ENCODE results near the gene ZNF653.
A peak's percentile ranks its signal among the peaks of the same experiment; 100 is the strongest.

ZNF653 gene

DNA sequence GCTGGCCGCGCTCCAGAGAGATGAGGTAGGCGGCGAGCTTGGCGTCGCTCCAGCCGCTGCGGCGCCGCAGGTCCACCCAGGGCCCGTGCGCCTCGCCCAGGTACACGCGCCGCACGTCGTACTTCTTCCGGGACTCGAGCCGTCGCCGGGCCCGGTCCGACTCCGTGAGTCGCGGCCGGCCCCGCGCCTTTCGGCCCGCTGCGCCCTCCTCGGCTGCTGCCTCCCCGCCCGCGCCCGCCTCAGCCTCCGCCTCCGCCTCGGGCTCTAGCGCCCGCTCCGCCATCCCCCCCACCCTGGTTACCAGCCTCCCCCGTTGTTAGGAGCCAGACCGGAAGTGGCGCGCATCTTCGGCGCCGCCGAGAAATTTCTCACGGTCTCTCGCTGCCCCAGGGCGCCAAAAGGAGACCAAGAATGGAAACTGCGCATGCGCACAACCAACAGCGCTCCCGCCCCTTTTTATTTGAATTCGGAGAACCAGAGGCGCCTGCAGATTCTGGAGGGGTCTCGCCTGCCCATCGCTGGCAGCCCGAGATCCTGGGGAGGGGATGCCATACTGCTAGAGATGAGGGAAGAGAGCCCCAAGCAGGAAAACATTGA lies at the start of gene ZNF653:
Gene ZNF653 (minus strand): TSS at position 336 of the 597 bp plus-strand sequence. CDS start 53 bp downstream, at position 283.
- DNase-seq (ENCODE audit: low read depth, low spot score) = peak; percentile 90

DNA sequence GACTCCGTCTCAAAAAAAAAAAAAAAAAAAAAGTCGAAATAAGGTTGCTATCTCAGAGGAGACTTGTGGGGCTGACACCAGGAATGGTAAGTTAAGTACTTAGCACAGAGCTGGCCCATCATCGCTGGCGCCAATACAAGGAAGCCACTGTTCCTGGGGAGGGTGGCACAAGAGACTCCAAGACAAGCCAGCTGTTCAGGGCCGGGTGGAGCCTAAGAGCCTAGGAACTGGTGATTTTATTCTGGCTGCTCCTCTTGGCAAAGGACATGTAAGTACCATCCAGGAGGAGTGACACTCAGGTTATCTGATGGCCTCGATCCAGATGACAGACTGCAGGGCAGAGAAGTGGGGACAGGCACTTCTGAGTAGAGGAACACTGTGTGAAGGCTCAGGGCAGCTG lies 49.6 kb upstream of the ZNF653 start:
- DNase-seq (ENCODE audit: low read depth, low spot score) = no peak

GRCh38 chr19:11554160-11554559 lies 48.5 kb upstream of the ZNF653 start:
- no peak for DNase-seq (ENCODE audit: low read depth, low spot score)

DNA sequence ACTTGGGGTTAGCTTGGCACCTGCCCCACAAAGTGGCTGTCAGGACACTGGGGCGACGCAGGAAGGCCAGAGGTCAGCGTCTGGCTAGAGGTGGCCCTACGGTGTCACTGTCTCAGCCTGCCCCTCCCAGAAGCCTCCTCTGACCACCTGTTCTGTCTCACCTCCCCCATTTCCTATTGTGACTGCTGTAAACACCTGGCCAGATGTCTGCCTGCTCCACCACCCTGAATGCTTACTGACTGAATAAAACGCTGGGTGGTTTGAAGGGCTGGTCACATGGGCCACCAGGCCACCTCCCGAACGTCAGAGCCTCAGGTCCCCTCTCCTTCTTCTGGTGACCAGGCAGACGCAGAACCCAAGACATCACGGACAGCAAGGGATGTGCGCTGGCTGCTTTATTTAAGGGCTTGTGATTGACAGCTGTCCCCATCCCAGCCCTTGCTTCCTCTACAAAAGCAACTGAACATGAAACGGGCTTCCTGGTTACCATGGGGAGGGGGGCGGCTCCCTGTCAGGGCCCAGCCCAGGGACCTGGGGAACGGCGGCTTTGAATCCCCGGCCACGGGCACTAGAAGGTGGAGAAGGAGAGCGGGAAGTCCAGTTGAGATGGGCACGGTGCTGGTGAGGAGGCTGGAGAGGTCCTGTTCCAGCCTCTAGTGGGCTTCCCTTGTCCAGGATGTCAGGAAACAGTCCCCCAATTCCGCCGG lies 47.2 kb upstream of the ZNF653 start:
- DNase-seq (ENCODE audit: low read depth, low spot score) = no peak

- no peak for DNase-seq (ENCODE audit: low read depth, low spot score)
These were observed 46.1 kb upstream of the ZNF653 start for GRCh38 chr19:11551603-11552235.

DNA sequence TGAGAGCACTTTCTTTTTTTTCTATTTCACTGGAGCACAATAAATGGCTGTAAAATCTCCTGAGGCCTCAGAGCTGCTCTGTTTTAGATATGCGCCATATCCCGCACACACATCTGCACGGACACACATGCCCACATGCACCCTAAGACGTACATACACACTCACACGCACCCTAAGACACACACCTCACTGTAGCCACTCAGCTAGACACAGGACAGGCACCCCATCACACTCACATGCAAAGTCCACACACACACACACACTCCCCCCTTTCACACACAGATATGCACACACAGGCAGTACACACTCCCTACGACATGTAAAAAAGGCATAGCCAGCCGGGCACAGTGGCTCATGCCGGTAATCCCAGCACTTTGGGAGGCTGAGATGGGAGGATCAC lies 44.6 kb upstream of the ZNF653 start:
- DNase-seq (ENCODE audit: low read depth, low spot score) = no peak

- DNase-seq (ENCODE audit: low read depth, low spot score) = no peak
These were observed 43.8 kb upstream of the ZNF653 start for GRCh38 chr19:11549386-11549953.

DNA sequence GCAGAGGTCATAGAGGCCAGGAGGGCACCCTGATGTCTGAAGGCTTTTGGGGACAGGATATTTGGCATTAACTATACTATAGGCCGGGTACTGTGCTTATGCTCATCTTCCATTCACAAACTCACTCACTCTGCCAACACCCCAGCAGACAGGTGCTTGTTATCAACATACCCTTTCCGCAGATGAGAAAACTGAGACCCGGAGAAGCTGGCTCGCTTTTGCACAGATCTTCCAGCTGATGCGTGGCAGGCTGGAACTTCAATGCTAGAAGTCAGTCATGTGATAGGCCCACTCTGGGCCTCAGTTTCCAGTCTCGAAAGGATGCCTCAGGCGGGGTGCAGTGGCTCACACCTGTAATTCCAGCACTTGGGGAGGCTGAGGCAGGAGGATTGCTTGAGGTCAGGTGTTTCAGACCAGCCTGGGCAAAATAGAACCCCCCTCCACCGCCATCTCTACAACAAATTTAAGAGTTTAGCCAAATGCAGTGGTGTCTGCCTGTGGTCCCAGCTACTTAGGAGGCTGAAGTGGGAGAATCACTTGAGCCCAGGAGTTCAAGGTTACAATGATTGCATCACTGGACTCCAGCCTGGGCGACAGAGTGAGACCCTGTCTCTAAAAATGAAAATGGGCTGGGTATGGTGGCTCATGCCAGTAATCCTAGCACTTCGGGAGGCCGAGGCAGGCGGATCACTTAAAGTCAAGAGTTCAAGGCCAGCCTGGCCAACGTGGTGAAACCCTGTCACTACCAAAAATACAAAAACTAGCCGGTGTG lies 42.5 kb upstream of the ZNF653 start:
- DNase-seq (ENCODE audit: low read depth, low spot score) = no peak

GRCh38 chr19:11541238-11541637 lies 35.6 kb upstream of the ZNF653 start:
- no peak for DNase-seq (ENCODE audit: low read depth, low spot score)

DNA sequence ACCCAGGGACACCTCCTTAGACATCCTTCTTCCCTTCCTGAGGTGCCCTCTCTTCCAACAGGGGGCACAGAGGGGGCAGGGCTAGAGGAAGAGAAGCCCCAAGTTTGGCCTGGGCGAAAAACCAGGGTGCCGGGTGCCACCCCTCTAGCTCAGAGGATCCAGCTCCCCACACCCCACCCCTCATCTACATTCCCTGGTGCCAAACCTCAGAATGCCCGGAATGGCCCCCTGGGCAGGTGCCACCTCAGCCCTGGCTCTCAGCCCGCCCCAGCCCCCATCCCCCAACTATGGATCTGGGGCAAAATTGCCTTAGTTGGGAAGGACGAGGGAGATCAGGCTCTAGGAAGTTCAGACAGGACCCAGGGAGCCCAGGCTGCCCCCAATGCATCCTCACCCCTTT lies 35.0 kb upstream of the ZNF653 start:
- no peak for DNase-seq (ENCODE audit: low read depth, low spot score)

DNA sequence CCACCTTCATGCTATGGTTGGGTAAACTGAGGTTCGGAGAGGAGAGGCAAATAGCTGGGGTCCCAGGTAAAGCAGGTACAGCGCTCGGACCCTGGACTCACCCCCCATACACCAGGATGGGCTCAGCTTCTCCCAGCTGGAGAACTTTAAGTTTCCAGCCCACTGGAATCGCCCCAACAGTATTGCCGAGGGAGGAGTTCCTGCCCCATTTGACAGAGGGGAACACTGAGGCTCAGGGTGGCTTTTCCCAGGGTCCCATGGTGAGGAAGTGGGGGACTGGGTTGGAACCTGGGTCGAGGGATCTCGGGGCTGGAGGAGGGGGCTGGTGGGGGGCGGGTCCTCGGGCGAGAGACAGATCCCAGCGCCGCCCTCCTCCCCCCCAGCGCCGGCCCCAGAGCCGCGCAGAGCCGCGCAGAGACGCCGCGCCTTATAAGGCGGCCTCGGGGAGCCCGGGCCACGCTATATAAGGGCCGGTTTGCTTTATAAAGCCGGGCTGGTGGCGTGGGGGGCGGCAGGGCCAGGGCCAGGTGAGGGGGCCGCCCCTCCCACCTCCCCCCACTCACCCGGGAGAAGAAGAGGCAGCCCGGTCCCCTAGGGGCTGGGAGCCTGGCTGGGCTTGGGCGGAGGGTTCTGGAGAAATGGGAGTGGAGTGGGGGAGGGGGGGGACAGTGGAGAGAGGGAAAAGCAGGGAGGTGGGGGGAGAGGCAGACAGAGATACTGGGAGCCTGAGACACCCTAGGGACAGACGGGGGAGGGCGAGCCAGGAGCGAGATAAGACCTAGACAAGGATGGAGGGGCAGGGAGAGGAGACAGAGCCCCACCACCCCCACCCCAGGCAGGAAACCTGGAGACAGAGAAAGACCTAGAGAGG lies 34.1 kb upstream of the ZNF653 start:
- no peak for DNase-seq (ENCODE audit: low read depth, low spot score)

DNA sequence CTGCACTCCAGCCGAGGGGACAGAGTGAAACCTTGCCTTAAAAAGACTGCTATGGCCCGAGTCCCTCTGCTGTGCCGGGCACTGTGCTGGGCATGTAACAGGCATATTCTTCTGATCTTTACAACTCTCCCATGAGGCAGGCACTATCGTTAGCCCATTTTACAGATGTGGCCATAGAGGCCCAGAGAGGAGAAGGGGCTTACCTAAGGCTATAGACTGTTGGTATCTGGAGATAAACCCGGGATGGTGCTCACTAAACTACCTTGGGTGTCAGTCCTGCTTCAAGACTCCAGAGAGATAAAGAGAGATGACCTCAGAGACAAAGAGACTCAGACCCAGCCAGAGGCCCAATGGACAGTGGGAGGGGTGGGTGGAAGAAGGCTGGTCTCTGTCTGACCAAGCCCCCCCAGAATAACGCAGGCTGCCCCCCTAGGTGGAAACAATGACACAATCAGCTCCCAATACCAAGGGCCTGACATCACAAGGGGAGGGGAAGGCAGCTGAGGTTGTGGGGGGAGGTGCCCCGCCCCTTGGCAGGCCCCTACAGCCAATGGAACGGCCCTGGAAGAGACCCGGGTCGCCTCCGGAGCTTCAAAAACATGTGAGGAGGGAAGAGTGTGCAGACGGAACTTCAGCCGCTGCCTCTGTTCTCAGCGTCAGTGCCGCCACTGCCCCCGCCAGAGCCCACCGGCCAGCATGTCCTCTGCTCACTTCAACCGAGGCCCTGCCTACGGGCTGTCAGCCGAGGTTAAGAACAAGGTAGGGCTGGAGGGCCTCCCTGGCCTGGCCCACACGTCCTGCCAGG lies 32.8 kb upstream of the ZNF653 start, which contains the start of gene CNN1:
Gene CNN1 (plus strand): TSS at position 620 of the 805 bp plus-strand sequence. CDS start 77 bp downstream, at position 697.
- DNase-seq (ENCODE audit: low read depth, low spot score) = no peak

DNA sequence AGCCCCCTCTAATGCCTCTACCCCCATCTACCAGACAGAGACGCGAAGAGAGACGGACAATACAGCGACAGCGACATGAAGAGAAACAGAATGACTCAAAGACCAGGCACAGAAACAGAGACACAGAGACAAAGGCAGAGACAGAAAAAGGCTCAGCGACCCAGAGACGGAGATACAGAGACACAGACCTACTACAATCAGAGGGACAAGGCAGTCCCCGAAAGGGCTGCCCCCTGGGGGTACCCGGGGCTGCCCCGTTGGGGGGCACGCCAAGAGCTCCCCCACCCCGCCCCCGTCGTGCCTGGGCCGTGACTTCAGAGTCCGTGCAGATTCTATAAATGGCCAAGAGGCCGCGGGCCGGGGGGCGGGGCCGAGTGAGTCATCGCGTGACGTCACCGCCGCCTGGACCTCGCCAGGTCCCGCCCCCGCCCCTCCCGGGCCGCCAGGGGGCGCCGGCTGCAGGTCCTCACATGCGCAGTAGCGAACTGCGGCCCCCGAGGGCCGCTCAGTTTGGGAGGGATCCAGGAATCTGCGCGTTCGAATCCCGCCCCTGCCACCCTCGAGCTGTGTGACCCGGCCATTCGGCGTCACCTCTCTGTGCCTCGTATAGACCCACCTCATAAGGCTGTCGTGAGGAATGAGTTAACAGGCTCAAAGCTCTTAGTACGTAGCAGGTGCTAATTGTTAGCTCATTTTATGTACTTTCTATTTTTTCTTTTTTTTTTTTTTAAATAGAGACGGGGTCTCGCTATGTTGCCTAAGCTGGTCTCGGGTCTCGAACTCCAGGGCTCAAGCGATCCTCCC lies 30.4 kb upstream of the ZNF653 start:
- peak; percentile 74 for DNase-seq (ENCODE audit: low read depth, low spot score)

DNA sequence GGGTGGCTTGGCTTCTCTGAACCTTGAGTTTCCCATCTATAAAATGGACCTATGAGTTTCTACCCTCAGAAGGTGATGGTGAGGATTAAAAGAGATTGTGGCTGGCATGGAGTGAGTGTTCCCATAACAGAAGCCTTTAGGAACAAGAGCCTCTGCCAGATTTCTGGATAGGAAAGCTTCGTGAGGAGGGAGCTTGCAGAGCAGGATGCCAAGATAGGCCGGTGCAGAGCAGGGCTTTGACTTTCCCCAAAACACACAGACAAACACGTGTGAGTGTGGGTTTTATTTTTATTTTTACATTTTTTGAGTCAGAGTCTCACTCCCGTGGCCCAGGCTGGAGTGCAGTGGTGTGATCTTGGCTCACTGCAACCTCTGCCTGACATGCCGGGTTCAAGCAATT lies 29.3 kb upstream of the ZNF653 start:
- no peak for DNase-seq (ENCODE audit: low read depth, low spot score)

GRCh38 chr19:11534538-11534937 lies 28.9 kb upstream of the ZNF653 start:
- DNase-seq (ENCODE audit: low read depth, low spot score) = no peak

DNA sequence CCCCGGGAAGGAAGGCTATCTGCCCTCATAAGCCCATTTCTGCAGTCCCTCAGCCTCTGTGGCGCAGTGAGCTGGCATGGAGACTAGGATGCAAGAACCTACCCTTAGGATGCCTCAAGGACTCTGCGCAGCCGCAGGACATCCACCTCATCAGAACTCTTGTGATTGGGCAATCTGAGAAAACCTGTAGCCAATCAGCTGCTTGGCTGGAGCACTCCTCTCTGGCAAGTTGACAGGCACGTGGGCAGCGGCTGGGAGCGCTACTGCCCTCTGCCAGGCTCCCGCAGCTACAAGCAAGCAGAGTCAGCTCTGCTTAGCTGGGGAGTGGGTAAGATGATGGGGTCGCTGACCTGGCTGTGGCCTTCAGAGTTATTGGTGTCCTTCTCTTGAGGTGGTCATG lies 24.8 kb upstream of the ZNF653 start:
- DNase-seq (ENCODE audit: low read depth, low spot score) = no peak

- peak; percentile 88 for DNase-seq (ENCODE audit: low read depth, low spot score)
These were observed 23.1 kb upstream of the ZNF653 start, which contains the start of gene ECSIT for GRCh38 chr19:11528551-11529341. Gene ECSIT (minus strand): TSS chr19:11529134. CDS start chr19:11519170, 9,964 bp downstream.

- DNase-seq (ENCODE audit: low read depth, low spot score) = no peak
These were observed 13.5 kb upstream of the ZNF653 start for GRCh38 chr19:11519138-11519537.

Data from activated naive CD8-positive, alpha-beta T cell treated with anti-CD3 and anti-CD28 coated beads, Interleukin-2, amount 50 U/mL, for 16 hours (primary cell).